NCI-H748 treated with DMSO at 0.1 percent for 48 hours (cell line): ENCODE results near the gene C1orf167.

Experiments
- DNase-seq: peaks from one replicate; lab custom pipeline; 2025; lab: John Stamatoyannopoulos, UW

Gene C1orf167

DNA sequence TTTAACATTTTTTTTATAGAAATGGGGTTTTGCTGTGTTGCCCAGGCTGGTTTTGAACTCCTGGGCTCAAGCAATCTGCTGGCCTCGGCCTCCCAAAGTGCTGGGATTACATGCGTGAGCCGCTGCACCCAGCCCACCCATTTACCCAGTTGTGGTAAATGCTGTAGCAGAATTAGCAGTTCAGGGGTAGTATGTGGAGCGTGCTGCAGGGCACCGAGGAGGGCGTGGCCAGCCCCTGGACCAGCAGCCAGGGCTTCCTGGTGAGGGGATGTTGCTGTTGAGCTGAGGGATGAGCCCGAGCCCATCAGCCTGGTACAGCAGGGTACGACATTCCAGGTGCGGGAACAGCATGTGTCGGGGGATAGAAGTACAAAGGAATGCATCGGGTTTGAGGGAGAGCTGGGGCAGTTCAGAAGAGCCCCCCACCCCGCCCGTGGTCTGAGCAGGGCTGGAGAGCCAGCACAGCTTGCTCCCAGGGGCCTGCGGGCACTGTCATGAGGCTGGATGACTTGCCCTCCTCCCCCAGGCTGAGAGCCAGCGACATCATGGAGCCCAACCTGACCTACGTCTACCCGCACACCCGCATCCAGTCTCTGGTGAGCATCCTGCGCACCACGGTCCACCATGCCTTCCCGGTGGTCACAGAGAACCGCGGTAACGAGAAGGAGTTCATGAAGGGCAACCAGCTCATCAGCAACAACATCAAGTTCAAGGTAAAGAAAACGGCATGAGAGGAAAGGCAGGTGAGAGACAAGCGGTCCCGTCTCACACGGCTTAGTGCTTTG, 73.6 kb downstream of the C1orf167 start:
- DNase-seq = no peak

DNA sequence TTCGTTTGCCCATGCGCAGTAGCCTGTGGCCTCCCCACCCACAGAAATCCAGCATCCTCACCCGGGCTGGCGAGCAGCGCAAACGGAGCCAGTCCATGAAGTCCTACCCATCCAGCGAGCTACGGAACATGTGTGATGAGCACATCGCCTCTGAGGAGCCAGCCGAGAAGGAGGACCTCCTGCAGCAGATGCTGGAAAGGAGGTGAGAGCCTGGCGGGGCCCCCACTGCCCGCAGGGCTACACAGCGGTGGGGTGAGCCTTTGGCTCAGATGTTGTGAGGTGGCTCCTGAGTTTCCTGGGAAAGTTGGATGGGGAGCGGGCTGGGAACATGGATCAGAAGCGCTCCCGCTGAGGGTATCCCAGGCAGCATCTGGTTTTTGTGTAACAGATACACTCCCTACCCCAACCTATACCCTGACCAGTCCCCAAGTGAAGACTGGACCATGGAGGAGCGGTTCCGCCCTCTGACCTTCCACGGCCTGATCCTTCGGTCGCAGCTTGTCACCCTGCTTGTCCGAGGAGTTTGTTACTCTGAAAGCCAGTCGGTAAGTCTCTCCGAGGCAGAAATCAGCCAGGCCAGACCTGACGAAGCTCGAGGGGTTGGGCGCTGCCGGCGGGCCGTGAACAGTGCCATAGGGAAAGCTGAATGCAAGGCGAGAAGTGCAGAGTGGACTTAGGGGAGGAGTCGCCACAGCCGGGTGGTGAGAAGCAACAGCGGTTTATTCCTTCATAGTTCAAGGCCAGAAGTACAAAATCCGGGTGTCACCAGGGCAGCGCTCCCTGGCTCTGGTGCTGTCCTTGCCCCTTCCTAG, 75.2 kb downstream of the C1orf167 start:
- no peak for DNase-seq

DNA sequence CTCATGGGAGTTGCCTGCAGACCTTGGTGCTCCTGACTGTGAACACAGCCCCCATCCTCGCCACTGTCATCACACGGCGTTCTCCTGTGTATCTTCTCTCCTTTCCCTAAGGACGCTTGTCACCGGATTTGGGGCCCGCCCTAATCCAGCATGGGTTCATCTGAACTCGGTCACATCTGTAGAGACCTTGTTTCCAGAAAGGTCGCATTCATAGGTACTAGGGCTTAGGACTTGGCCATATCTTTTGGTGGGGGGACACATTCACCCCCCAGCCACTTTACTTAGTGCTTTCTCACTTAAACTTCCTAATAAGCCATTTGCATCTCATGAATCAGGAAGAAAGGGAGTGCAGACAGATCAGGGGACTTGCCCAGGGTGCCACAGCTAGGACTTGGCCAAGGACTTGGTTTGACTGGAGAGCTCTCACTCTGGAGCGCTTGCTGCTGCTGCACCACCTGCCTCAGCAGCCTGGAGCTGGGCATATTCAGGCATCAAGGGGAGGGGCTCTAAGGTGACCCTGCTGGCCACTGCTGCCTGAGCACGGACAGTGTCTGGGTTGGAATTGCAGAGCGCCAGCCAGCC, 75.9 kb downstream of the C1orf167 start:
- DNase-seq = no peak

DNA sequence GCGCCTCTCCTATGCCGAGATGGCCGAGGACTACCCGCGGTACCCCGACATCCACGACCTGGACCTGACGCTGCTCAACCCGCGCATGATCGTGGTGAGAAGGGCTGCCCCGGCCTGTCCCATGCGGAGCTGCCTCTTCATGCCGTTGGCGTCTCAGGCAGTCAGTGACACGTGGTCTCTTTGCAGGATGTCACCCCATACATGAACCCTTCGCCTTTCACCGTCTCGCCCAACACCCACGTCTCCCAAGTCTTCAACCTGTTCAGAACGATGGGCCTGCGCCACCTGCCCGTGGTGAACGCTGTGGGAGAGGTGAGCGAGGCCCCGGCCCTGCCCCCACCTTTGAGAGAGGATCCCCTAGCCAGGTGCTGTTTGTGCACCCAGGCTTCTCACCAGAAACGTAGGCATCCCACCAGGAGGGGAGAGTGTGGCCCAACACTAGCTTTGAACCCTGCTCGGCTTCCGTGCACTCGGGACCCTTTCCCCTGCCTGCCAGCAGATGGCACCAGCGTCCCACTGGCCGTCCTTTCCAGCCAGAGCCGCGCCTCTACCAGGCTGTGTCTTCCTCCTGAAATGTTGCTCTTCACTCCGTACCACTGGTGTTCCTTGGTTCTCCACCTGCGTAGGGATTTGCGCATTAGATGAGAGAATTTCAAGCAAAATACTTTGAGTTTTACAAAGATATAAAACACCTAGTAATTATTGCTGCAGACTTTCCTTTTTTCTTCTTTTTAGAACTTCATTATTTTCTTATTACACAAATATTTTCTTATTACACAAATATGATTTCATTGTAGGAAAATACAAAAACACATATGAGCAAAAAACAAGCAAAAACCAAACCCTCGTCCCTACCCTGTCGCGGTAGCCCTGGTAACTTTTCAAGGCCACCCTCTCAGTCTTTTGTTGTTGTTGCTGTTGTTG, 76.6 kb downstream of the C1orf167 start:
- no peak for DNase-seq
